AG04450 (cell line): ENCODE results near the gene FCHO2. TPM values are rescaled to one million over a fixed set of nuclear protein-coding genes. Genes with fewer than 3 reads are reported as not detected.

Experiments used
- CTCF ChIA-PET: fragments of 300-600, 350-600 bp; formaldehyde crosslinking; extraction: SDS; loops from one replicate; lab custom pipeline; 2022; ENCODE audit warnings: antibody characterized with exemption, inconsistent platforms; lab: Charles Lee
- POLR2A ChIA-PET: fragments of 350-600 bp; formaldehyde crosslinking; extraction: SDS; loops from one replicate; lab custom pipeline; 2021; ENCODE audit warnings: antibody characterized with exemption, inconsistent platforms; lab: Yijun Ruan, JAX
- DNase-seq: peaks from one replicate; pipeline ENCODE4 v3.0.0-alpha.2; 2011; ENCODE audit warnings: low read depth, low spot score
- H3K27ac ChIP-seq: one replicate; pipeline ENCODE4 v1.5.1; 2012; ENCODE audit warnings: low read depth, low read length, control low read depth
- H3K27me3 ChIP-seq: one replicate; pipeline ENCODE4 v1.6.0; 2012; ENCODE audit warnings: low read length; ENCODE audit not compliant: control insufficient read depth, insufficient read depth
- H3K4me3 ChIP-seq: 2 replicates; pipeline ENCODE4 v1.5.1; 2011; ENCODE audit warnings: mild to moderate bottlenecking, low read depth, low read length, control low read depth
- H3K9me3 ChIP-seq: 2 replicates; pipeline ENCODE4 v1.5.1; 2012; ENCODE audit warnings: low read length; ENCODE audit not compliant: control insufficient read depth, insufficient read depth
- CTCF ChIP-seq: IDR thresholded peaks from 2 replicates; pipeline ENCODE4 v1.5.1; 2011; ENCODE audit warnings: low read depth, low read length, control low read depth, inconsistent platforms
- polyA plus RNA-seq: library from polyadenylated mRNA; depleted of rRNA; stranded (reverse); fragments of >200 nt; gene quantifications from 2 replicates; pipeline ENCODE4 v1.2.3, GENCODE V29; 2011

The FCHO2 gene
- polyA plus RNA-seq, 1 experiment, result 10.4 TPM

DNA sequence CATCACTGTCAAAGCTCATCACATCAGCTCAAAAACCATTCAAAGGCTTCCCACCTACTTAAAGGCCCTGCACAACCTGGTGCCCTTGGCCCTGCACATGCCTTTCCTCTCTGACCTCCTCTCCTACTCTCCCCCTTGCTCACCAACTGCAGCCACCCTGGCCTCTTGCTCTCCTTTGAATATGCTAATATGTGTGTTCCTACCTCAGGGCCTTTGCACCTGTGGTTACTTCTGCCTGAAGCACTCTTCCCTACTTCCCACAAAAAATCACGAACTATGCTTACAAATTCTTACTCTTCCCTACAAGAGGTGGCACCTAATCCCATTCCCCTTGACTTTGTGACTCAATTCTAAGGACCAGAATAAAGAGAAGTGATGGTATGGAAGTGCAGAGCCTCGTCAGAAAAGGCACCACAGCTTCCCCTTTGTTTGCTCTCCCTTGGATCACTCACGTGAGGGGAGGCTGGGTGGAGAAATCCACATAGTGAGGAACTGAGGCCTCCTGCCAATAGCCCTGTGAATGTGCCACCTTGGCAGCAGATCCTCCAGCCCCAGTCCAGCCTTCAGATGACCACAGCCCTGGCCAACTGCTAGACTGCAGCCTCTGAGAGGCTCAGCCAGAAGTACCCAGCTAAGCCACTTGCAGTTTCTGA is 161.4 kb downstream of the FCHO2 start:
- Histone ChIP-seq H3K4me3 (no peak overlapping the region), H3K9me3 (peaks cover 6% of the 10 kb centered on the region), H3K27ac (no peak overlapping the region), H3K27me3 (no peaks in the 10 kb centered on the region)
- no peak for DNase-seq
- CTCF ChIA-PET, result interaction anchor here (0.5 to 0.8 kb wide), 2 partner anchors 33 to 85 kb away, joined by 3 to 4 read pairs; no protein-coding TSS in a partner anchor
- POLR2A ChIA-PET, result no interaction called here
- TF ChIP-seq CTCF, result no peak

DNA sequence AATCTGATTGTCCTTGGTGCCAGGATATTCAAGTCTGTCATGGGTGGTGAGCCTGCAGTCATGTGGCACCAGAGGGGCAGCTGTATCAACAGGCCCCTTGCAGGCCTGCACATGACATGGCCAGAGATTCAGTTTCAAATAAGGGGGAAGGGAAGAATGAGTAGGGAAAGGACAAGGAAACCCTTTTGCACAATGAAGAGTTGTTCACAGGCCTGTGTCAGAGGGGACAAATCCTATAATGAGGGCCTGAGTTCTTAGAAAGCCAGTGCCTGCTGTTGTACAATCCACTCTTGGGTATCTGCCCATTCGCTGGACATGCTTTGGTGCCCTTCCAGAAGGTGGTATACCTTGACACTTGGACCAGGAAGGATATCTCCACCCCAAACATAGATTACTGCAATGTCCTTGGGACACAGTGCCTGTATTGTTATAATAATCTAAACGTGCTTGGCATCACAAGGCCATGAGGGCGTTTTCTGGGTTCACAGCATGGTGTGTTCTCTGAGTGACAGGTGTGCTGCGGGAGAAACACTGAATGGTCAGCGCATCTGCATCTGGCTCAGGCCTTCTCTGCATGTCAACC is 162.6 kb downstream of the FCHO2 start:
- no peaks in the 10 kb centered on the region; the same call in 1 of the 2 replicates for H3K9me3 ChIP-seq
- ChIA-PET POLR2A (no interaction called here), CTCF (interaction anchor here (1.1 kb wide), 1 partner anchor 97 kb away, joined by 3 read pairs; no protein-coding TSS in a partner anchor)
- H3K27ac ChIP-seq, result no peak overlapping the region
- H3K4me3 ChIP-seq, result no peak overlapping the region
- no peak for DNase-seq
- no peak for TF ChIP-seq CTCF
- no peaks in the 10 kb centered on the region for H3K27me3 ChIP-seq

GRCh38 chr5:73119451-73120157 is 163.8 kb downstream of the FCHO2 start:
- H3K27ac ChIP-seq, result no peak overlapping the region
- H3K9me3 ChIP-seq, result no peaks in the 10 kb centered on the region; the same call in 1 of the 2 replicates
- H3K4me3 ChIP-seq, result peak overlapping the region; percentile 14
- ChIA-PET CTCF (interaction anchor here (1.1 kb wide), 1 partner anchor 96 kb away, joined by 3 read pairs; no protein-coding TSS in a partner anchor), POLR2A (no interaction called here)
- no peaks in the 10 kb centered on the region for H3K27me3 ChIP-seq
- TF ChIP-seq CTCF, result no peak
- no peak for DNase-seq

DNA sequence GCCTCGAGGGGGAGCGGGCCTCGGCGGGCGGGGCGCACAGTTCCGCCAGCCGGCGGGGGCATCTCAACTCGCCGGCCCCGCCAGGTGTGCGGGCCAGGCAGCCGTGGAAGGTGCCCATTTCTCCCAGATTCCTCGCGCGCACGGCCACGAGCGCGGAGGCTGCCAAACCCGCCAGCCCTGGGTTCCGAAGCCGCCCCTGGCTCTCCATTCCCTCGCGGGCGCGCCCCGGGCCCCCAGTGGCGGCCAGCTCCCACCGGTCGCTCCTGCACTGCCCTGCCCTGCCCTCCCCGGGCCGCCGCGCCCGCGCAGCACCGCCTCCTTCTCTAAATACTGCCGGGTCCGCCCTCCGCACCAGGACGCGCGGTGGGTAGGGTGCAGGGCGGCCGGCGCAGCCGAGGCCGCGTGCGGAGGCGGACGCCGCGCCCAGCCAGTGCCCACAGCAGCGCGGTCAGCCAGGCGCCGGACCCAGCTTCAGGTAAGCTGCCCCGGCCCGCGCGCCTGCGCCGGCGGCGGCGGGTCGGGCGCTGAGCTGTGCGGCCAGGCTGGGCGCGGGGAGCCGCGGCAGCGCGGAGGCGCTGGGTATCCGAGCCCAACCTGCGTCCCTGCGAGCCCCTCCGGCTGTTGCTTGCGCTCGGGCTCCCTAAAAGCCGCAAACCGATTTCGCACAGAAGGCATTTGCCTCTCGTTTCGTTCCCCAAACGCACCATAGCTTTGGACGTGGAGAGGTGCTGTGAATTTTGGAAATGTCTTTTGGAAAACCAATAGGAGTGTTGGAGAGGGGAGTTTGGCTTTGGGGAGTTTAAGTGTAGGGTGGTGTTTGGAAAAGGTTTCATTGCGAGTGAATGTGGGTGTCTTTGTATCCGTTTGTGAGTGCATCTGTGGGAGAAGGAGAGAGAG is 164.6 kb downstream of the FCHO2 start, which contains the start of gene TMEM171:
TSS of gene TMEM171 (plus strand) at position 354 of the 897 bp plus-strand sequence. CDS start 2,799 bp downstream, outside the sequence.
- no peak within 1 kb of the TSS for H3K27ac ChIP-seq
- ChIA-PET POLR2A (no interaction called here), CTCF (no interaction called here)
- TF ChIP-seq CTCF, result no peak
- H3K27me3 ChIP-seq, result no peaks in the 10 kb centered on the region
- H3K9me3 ChIP-seq, result no peaks in the 10 kb centered on the region; the same call in 1 of the 2 replicates
- DNase-seq, result no peak
- H3K4me3 ChIP-seq, result peak within 1 kb of the TSS; percentile 75
